HepG2 (cell line): ENCODE measurements around the gene PRKCZ. TPM values are rescaled to one million over a fixed set of nuclear protein-coding genes. Genes with fewer than 3 reads are reported as not detected.
A peak's percentile ranks its signal among the peaks of the same experiment; 100 is the strongest.

ENCODE experiments used
- ATAC-seq: fragments of 200-7000 bp; cut with Tn5 transposase; 3 replicates; pipeline ENCODE4 v1.9.1; 2020; ENCODE audit warnings: mild to moderate bottlenecking, moderate library complexity
- BruUV-seq: library from RNA; stranded (reverse); fragments of 400-500 nt; replicated peaks from 2 replicates; lab custom pipeline; 2021; lab: Mats Ljungman, UMichigan
- CTCF ChIA-PET: fragments of 300-600 bp; formaldehyde crosslinking; extraction: SDS; loops from one replicate; lab custom pipeline; 2021; ENCODE audit warnings: low total read pairs, inconsistent platforms, low intra/inter-chr PET ratio; lab: Yijun Ruan, JAX
- POLR2A ChIA-PET: fragments of 350-600 bp; sonication (Branson Sonifier 250); formaldehyde crosslinking; loops from one replicate; lab custom pipeline; 2020; ENCODE audit warnings: antibody characterized with exemption, inconsistent platforms; lab: Yijun Ruan, JAX
- DNase-seq: peaks from one replicate; pipeline ENCODE4 v3.0.0-alpha.2; 2015; ENCODE audit warnings: low spot score
- FAIRE-seq: peaks from 3 replicates; lab custom pipeline; 2011; peaks lifted over from hg19 to GRCh38; lab: Jason Lieb, UNC
- H2AFZ ChIP-seq: one replicate; pipeline ENCODE4 v1.6.1; 2011; ENCODE audit warnings: low read length, inconsistent platforms
- H3K27ac ChIP-seq: fragments of 300-600 bp; 3 replicates; pipeline ENCODE4 v1.8.0; 2011; ENCODE audit warnings: mixed run types, mild to moderate bottlenecking, mixed read lengths, low read length, inconsistent platforms; ENCODE audit not compliant: insufficient read depth; ENCODE audit errors: extremely low read length
- H3K27me3 ChIP-seq, 2 experiments: fragments of 200-600 bp in 1 of 2; 2 replicates in 1 of 2; 3 replicates in 1 of 2; pipeline versions ENCODE4 v1.6.0 to v1.8.0; 2011; ENCODE audit warnings: low read length in 2 of 2, mild to moderate bottlenecking in 2 of 2, moderate library complexity in 2 of 2, inconsistent platforms in 1 of 2; ENCODE audit not compliant: insufficient read depth in 2 of 2, control insufficient read depth in 1 of 2
- H3K36me3 ChIP-seq, 2 experiments: fragments of 200-600 bp in 1 of 2; replicated peaks in 1 of 2; 2 replicates in 1 of 2; 3 replicates in 1 of 2; pipeline versions ENCODE4 v1.5.1 to v1.8.0; 2011; ENCODE audit warnings: low read length in 2 of 2, inconsistent platforms in 1 of 2; ENCODE audit not compliant: insufficient read depth in 2 of 2, control insufficient read depth in 1 of 2
- H3K4me1 ChIP-seq: 2 replicates; pipeline ENCODE4 v1.5.1; 2012; ENCODE audit warnings: low read length, inconsistent platforms; ENCODE audit not compliant: insufficient read depth
- H3K4me2 ChIP-seq: 2 replicates; pipeline ENCODE4 v1.6.0; 2011; ENCODE audit warnings: low read depth, low read length, inconsistent platforms
- H3K4me3 ChIP-seq, 3 experiments: fragments of 200-600 bp in 1 of 3; sonication (generic), shearing (Covaris generic) in 1 of 3; replicated peaks in 1 of 3; 2 replicates each; pipeline ENCODE4 v1.5.1; 2011 to 2016; ENCODE audit warnings: low read length in 3 of 3, inconsistent platforms in 2 of 3, low read depth in 2 of 3, mild to moderate bottlenecking in 2 of 3, control low read depth in 1 of 3, mixed read lengths in 1 of 3; ENCODE audit not compliant: insufficient read depth in 1 of 3
- H3K79me2 ChIP-seq: one replicate; pipeline ENCODE4 v1.6.1; 2011; ENCODE audit warnings: low read length, inconsistent platforms; ENCODE audit not compliant: insufficient read depth
- H3K9ac ChIP-seq: 2 replicates; pipeline ENCODE4 v1.6.0; 2011; ENCODE audit warnings: mild to moderate bottlenecking, low read depth, low read length, inconsistent platforms; ENCODE audit not compliant: insufficient read depth
- H3K9me3 ChIP-seq: 2 replicates; pipeline ENCODE4 v1.5.1; 2012; ENCODE audit warnings: mild to moderate bottlenecking, low read length
- H4K20me1 ChIP-seq: 2 replicates; pipeline ENCODE4 v1.6.0; 2011; ENCODE audit warnings: inconsistent platforms, mild to moderate bottlenecking, low read length, moderate library complexity; ENCODE audit not compliant: insufficient read depth
- AGO2 ChIP-seq: fragments of 200-400 bp; formaldehyde crosslinking; optimal IDR thresholded peaks from 2 replicates; pipeline ENCODE3; 2017; ENCODE audit warnings: mild to moderate bottlenecking, low read depth, low read length, moderate library complexity
- E2F2 ChIP-seq: sonication (generic); formaldehyde crosslinking; IDR thresholded peaks from 2 replicates; pipeline ENCODE4 v1.4.0; 2020; ENCODE audit warnings: missing genetic modification reagents, borderline replicate concordance
- HNRNPL ChIP-seq: fragments of 200-400 bp; formaldehyde crosslinking; IDR thresholded peaks from 2 replicates; pipeline ENCODE4 v1.6.1; 2017; ENCODE audit warnings: mild to moderate bottlenecking, low read depth, low read length
- KLF16 ChIP-seq, 2 experiments: sonication (generic) in 1 of 2; formaldehyde crosslinking in 1 of 2; IDR thresholded peaks; 2 replicates each; pipeline versions ENCODE4 v1.6.1 to v1.8.0; 2016 to 2023; ENCODE audit warnings: missing genetic modification reagents in 2 of 2, missing compliant biosample characterization in 1 of 2
- MED8 ChIP-seq: sonication (generic); formaldehyde crosslinking; IDR thresholded peaks from 2 replicates; pipeline ENCODE4 v1.8.1; 2023; ENCODE audit warnings: mild to moderate bottlenecking, missing genetic modification reagents; ENCODE audit not compliant: insufficient replicate concordance
- RFX3 ChIP-seq: IDR thresholded peaks from 2 replicates; pipeline ENCODE4 v1.6.1; 2016; ENCODE audit warnings: missing biosample characterization, missing genetic modification reagents
- SALL1 ChIP-seq: sonication (generic); formaldehyde crosslinking; IDR thresholded peaks from 2 replicates; pipeline ENCODE4 v1.8.0; 2022; ENCODE audit warnings: mild to moderate bottlenecking, missing genetic modification reagents
- SETDB1 ChIP-seq: sonication (generic); formaldehyde crosslinking; IDR thresholded peaks from 2 replicates; pipeline ENCODE4 v1.5.1; 2020; ENCODE audit warnings: missing genetic modification reagents, mild to moderate bottlenecking, borderline replicate concordance
- SP4 ChIP-seq: sonication (generic); formaldehyde crosslinking; IDR thresholded peaks from 2 replicates; pipeline ENCODE4 v1.8.1; 2023; ENCODE audit warnings: mild to moderate bottlenecking, missing genetic modification reagents
- ZBED4 ChIP-seq: sonication (generic); formaldehyde crosslinking; IDR thresholded peaks from 2 replicates; pipeline ENCODE4 v1.4.0; 2020; ENCODE audit warnings: missing genetic modification reagents, borderline replicate concordance
- ZBTB37 ChIP-seq: sonication (generic); formaldehyde crosslinking; IDR thresholded peaks from 2 replicates; pipeline ENCODE4 v1.4.0; 2020; ENCODE audit warnings: mild to moderate bottlenecking, missing genetic modification reagents
- ZNF274 ChIP-seq: sonication (generic); formaldehyde crosslinking; IDR thresholded peaks from 2 replicates; pipeline ENCODE4 v1.5.1; 2020; ENCODE audit warnings: mild to moderate bottlenecking, missing genetic modification reagents
- ZNF660 ChIP-seq: sonication (generic); formaldehyde crosslinking; IDR thresholded peaks from 2 replicates; pipeline ENCODE4 v1.5.1; 2020; ENCODE audit warnings: mild to moderate bottlenecking, low read depth, missing genetic modification reagents, borderline replicate concordance
- WGBS: methylation state at CpG from one replicate; pipeline ENCODE4 v1.1.6; 2017; ENCODE audit warnings: low lambda C conversion rate; 5-methylcytosine and 5-hydroxymethylcytosine counted together
- in situ Hi-C: cut with HindIII; loops from 2 replicates; pipeline ENCODE4 v1.10.0; 2017; ENCODE audit warnings: low pct_unique_long_range_greater_than_20kb; ENCODE audit not compliant: extremely low pct_ligation_motif_present
- intact Hi-C: fragments of 100-400 bp; cut with micrococcal nuclease; formaldehyde crosslinking; loops from one replicate; pipeline ENCODE4 v1.10.0; 2022; ENCODE audit not compliant: unreplicated experiment
- polyA plus RNA-seq, 8 experiments: library from polyadenylated mRNA; depleted of rRNA in 3 of 8; stranded (reverse) in 7 of 8; unstranded in 1 of 8; fragments of >200 nt; fragmentation: Illumina TruSeq in 4 of 8; extraction: Trizol in 4 of 8; gene quantifications; 2 replicates each; pipeline versions ENCODE4 v1.2.1 to v1.2.3, GENCODE V29; 2011 to 2016; ENCODE audit warnings: low read depth in 4 of 8, missing spikeins in 1 of 8, mixed read lengths in 1 of 8; ENCODE audit not compliant: insufficient read depth in 1 of 8
- total RNA-seq, 5 experiments: library from RNA; depleted of rRNA; stranded (reverse); fragments of >200 nt; fragmentation: Illumina TruSeq; extraction: Trizol; gene quantifications; 2 replicates each; pipeline ENCODE4 v1.2.3, GENCODE V29; 2016; ENCODE audit warnings: low read depth in 1 of 5

The PRKCZ gene
- total and polyA plus RNA-seq, 2 of the 13 experiments (the other 11 are each of a cell fraction or from before 2014, with no cell fraction given): 34.7 to 85.2 TPM

- TF ChIP-seq ZBED4 (CRISPR knock-in tag) (no peak), SP4 (CRISPR knock-in tag) (0 out of 2 replicates have a peak, but pooled peaks have one; percentile 42), HNRNPL (0 out of 2 replicates have a peak, but pooled peaks have one; percentile 22), ZNF274 (CRISPR knock-in tag) (0 out of 2 replicates have a peak, but pooled peaks have one; percentile 30)
These were observed 155.2 kb downstream of the PRKCZ start (continued) for GRCh38 chr1:2205191-2205952.

GRCh38 chr1:2206813-2207487, 156.7 kb downstream of the PRKCZ start:
- peaks cover 70% of the 10 kb centered on the region for H3K4me1 ChIP-seq
- CTCF ChIA-PET: interaction anchor here (1.0 kb wide), 1 partner anchor 31 kb away, joined by 3 read pairs; no protein-coding TSS in a partner anchor
- FAIRE-seq: peak; percentile 64
- TF ChIP-seq RFX3 (CRISPR knock-in tag) (no peak), SALL1 (CRISPR knock-in tag) (peak; percentile 28), ZNF660 (CRISPR knock-in tag) (no peak), MED8 (CRISPR knock-in tag) (no peak), SETDB1 (CRISPR knock-in tag) (no peak), AGO2 (no peak), ZBTB37 (CRISPR knock-in tag) (0 out of 2 replicates have a peak, but pooled peaks have one; percentile 20), E2F2 (CRISPR knock-in tag) (no peak), KLF16 (CRISPR knock-in tag; IDR thresholded peaks at IDR 0.05) (no peak)

More at GRCh38 chr1:2206813-2207487, 156.7 kb downstream of the PRKCZ start:
- ATAC-seq: peak; percentile 12
- Histone ChIP-seq H3K4me2 (peak overlapping the region; percentile 98), H3K79me2 (no peaks in the 10 kb centered on the region), H2AFZ (no peak overlapping the region), H4K20me1 (no peaks in the 10 kb centered on the region), H3K9ac (peak overlapping the region; percentile 74), H3K4me3 (peak overlapping the region; percentile 54 to 76 (median 67)), H3K36me3 (no peaks in the 10 kb centered on the region), H3K9me3 (no peaks in the 10 kb centered on the region), H3K27me3 (peaks cover 0 to 17% of the 10 kb centered on the region in 2 experiments; a peak in 3 of 5 replicates), H3K27ac (peak overlapping the region; percentile 95)
- TSS peak; percentile 79 for BruUV-seq
- intact Hi-C loops: loop anchor here (2.0 kb wide), 1 partner anchor 26 kb away; no protein-coding TSS in a partner anchor
- POLR2A ChIA-PET: interaction anchor here (0.7 to 8.5 kb wide), 15 partner anchors 10 to 339 kb away, joined by 3 to 178 read pairs (median 5); partner anchors contain the start of genes FAAP20, MORN1, PEX10 and RER1
- DNase-seq: no peak
- under 1% methylated on average over 15 of the region's 16 CpGs for WGBS
- in situ Hi-C loops: no loop called here
